Activated gamma-delta T cell treated with anti-CD3 and anti-CD28 coated beads, Interleukin-2, amount 50 U/mL, for 16 hours (primary cell): ENCODE measurements around the gene UNC119.

ENCODE experiments used
- DNase-seq: peaks from one replicate; pipeline ENCODE4 v3.0.0-alpha.2; 2020; ENCODE audit warnings: low read depth

The UNC119 gene

GRCh38 chr17:28544402-28545140 is 7.9 kb downstream of the UNC119 start:
- no peak for DNase-seq

GRCh38 chr17:28541439-28541838 is 11.0 kb downstream of the UNC119 start:
- no peak for DNase-seq

- DNase-seq = no peak
These were observed 12.2 kb downstream of the UNC119 start for GRCh38 chr17:28540231-28540630.

GRCh38 chr17:28538296-28538895 is 14.0 kb downstream of the UNC119 start:
- no peak for DNase-seq

- no peak for DNase-seq
These were observed 15.2 kb downstream of the UNC119 start for GRCh38 chr17:28537219-28537610.

GRCh38 chr17:28536532-28537218 is 15.7 kb downstream of the UNC119 start:
- DNase-seq = no peak

GRCh38 chr17:28534740-28535375 is 17.6 kb downstream of the UNC119 start:
- DNase-seq = no peak

- no peak for DNase-seq
These were observed 19.2 kb downstream of the UNC119 start for GRCh38 chr17:28533091-28533807.

GRCh38 chr17:28532050-28532960 is 20.1 kb downstream of the UNC119 start:
- DNase-seq = no peak

GRCh38 chr17:28530926-28531325 is 21.5 kb downstream of the UNC119 start:
- no peak for DNase-seq

GRCh38 chr17:28530250-28530649 is 22.2 kb downstream of the UNC119 start:
- no peak for DNase-seq

GRCh38 chr17:28529013-28529400 is 23.4 kb downstream of the UNC119 start:
- no peak for DNase-seq

- DNase-seq = no peak
These were observed 24.0 kb downstream of the UNC119 start for GRCh38 chr17:28528327-28529012.

GRCh38 chr17:28527859-28528258 is 24.6 kb downstream of the UNC119 start:
- no peak for DNase-seq

- no peak for DNase-seq
These were observed 25.2 kb downstream of the UNC119 start for GRCh38 chr17:28527181-28527681.

GRCh38 chr17:28526381-28526780 is 26.0 kb downstream of the UNC119 start:
- no peak for DNase-seq

- DNase-seq = no peak
These were observed 27.7 kb downstream of the UNC119 start for GRCh38 chr17:28524476-28525424.

- DNase-seq = no peak
These were observed 28.5 kb downstream of the UNC119 start for GRCh38 chr17:28523876-28524275.

GRCh38 chr17:28523186-28523585 is 29.2 kb downstream of the UNC119 start:
- DNase-seq = no peak
